ENCODE data around the gene PEX16.

PEX16 gene

DNA sequence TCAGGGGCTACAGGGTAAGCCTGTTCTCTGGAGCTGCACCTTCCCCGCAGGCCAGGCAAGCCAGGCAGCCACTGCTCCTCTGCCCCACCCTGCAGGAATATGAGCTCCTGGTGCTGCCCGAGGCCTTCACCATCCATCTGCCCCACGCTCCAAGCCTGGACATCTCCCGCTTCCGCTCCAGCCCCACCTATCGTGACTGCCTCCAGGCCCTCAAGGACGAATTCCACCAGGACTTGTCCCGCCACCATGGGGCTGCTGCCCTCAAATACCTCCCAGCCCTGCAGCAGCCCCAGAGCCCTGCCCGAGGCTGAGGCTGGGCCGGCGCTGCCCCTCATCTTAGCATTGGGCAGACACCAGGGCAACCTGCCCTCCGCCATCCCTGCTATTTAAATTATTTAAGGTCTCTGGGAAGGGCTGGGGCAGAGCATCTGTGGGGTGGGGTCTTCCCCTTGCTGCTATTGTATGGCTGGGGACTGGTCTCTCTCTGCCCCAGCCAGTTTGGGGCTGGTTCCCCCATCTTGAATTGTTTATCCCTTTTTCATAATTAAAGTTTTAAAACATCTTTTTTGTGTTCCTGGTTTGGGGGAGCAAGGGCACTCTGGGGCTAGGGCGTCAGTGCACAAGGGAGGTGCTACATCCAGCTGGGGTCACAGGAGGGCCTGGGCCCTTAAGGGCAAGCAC is 11.0 kb upstream of the PEX16 start:
- no peak for DNase-seq (ENCODE audit: low read depth, low spot score)
- Histone ChIP-seq H3K36me3 (ENCODE audit: insufficient read depth, low read length) (peaks cover 5% of the 10 kb centered on the region; the same call in 1 of the 2 replicates), H3K4me3 (no peak overlapping the region)

DNA sequence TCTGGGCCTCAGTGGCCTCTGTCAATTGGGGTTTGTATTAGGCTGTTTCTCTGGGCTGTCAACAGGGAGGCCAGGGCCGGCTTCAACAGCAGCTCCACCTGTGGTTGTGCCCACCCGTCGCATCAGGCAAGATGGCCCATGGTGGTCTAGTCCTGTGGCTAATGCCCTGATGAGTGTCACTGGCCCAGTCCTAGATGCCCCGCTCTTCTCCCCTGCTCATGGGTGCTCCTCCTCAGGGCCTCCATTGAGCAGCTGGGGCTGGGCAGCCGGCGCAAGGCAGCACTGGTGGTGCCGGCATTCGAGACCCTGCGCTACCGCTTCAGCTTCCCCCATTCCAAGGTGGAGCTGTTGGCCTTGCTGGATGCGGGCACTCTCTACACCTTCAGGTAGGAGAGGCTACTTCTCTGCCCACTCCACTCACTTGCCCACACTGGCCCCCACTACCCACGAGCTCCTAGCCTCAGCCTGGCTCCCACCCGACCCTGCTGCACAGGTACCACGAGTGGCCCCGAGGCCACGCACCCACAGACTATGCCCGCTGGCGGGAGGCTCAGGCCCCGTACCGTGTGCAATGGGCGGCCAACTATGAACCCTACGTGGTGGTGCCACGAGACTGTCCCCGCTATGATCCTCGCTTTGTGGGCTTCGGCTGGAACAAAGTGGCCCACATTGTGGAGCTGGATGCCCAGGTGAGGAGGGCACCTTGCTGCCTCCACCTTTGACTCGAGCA is 10.2 kb upstream of the PEX16 start:
- no peak overlapping the region for H3K9ac ChIP-seq (ENCODE audit: insufficient read length)
- H3K27ac ChIP-seq: no peak overlapping the region
- H3K36me3 ChIP-seq (ENCODE audit: insufficient read depth, low read length): peaks cover 2% of the 10 kb centered on the region; the same call in 1 of the 2 replicates

More for the DNA sequence above, 11.0 kb upstream of the PEX16 start:
- Histone ChIP-seq H3K9ac (ENCODE audit: insufficient read length) (no peak overlapping the region), H3K27ac (no peak overlapping the region), H3K9me3 (ENCODE audit: low read depth, low read length) (no peaks in the 10 kb centered on the region)
- no peak for TF ChIP-seq EZH2 (IDR thresholded peaks at IDR 0.05)
- no peak for TF ChIP-seq FOXP2 (optimal IDR thresholded peaks at IDR 0.05; ENCODE audit: control extremely low read depth, extremely low read length, insufficient read depth)
- no peak for TF ChIP-seq POLR2AphosphoS5 (IDR thresholded peaks at IDR 0.05; ENCODE audit: borderline replicate concordance, low read depth, low read length)

GRCh38 chr11:45927332-45927683 is 9.6 kb upstream of the PEX16 start:
- no peak overlapping the region for H3K9ac ChIP-seq (ENCODE audit: insufficient read length)
- DNase-seq (ENCODE audit: low read depth, low spot score): no peak
- no peak overlapping the region for H3K4me3 ChIP-seq
- no peak overlapping the region for H3K27ac ChIP-seq
- no peaks in the 10 kb centered on the region for H3K9me3 ChIP-seq (ENCODE audit: low read depth, low read length)
- H3K36me3 ChIP-seq (ENCODE audit: insufficient read depth, low read length): peaks cover 2% of the 10 kb centered on the region; the same call in 1 of the 2 replicates
- no peak for TF ChIP-seq FOXP2 (optimal IDR thresholded peaks at IDR 0.05; ENCODE audit: control extremely low read depth, extremely low read length, insufficient read depth)
- TF ChIP-seq EZH2 (IDR thresholded peaks at IDR 0.05): no peak
- TF ChIP-seq POLR2AphosphoS5 (IDR thresholded peaks at IDR 0.05; ENCODE audit: borderline replicate concordance, low read depth, low read length): no peak

More for the DNA sequence above, 10.2 kb upstream of the PEX16 start:
- Histone ChIP-seq H3K4me3 (no peak overlapping the region), H3K9me3 (ENCODE audit: low read depth, low read length) (no peaks in the 10 kb centered on the region)
- DNase-seq (ENCODE audit: low read depth, low spot score): no peak
- TF ChIP-seq EZH2 (IDR thresholded peaks at IDR 0.05) (no peak), POLR2AphosphoS5 (IDR thresholded peaks at IDR 0.05; ENCODE audit: borderline replicate concordance, low read depth, low read length) (no peak), FOXP2 (optimal IDR thresholded peaks at IDR 0.05; ENCODE audit: control extremely low read depth, extremely low read length, insufficient read depth) (no peak)

DNA sequence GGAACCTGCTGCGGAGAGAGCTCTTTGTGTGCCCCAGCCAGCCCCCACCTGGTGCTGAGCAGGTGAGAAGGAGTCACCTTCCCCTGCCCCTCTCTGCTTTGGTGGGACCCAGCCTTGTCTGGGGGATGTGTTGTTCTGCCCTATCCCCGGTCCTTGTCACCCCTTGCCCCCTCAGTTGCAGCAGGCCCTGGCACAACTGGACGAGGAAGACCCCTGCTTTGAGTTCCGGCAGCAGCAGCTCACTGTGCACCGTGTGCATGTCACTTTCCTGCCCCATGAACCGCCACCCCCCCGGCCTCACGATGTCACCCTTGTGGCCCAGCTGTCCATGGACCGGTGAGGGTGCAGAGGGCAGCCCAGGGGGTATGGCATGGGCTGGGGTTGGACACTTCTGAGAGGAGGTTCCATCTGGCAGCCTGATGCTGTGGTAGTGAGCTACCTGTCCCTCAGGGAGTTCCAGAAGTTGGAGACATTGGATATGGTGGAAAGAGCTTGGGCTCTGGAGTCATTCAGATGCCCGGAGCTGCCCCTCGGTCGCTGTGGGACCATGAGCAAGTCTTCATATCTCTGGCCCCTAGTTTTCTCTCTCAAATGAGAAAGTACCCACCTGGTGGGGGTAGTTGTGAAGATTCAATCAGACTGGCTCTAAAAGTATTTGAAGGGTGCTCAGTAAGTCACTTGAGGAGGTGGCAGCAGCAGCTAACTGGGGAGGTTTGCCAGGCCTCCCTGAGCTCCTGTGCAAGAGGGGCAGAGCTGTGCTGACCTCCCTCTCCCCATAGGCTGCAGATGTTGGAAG is 9.1 kb upstream of the PEX16 start:
- no peak overlapping the region for H3K27ac ChIP-seq
- no peak overlapping the region for H3K9ac ChIP-seq (ENCODE audit: insufficient read length)
- no peak for DNase-seq (ENCODE audit: low read depth, low spot score)
- no peak overlapping the region for H3K4me3 ChIP-seq
- H3K9me3 ChIP-seq (ENCODE audit: low read depth, low read length): no peaks in the 10 kb centered on the region
- H3K36me3 ChIP-seq (ENCODE audit: insufficient read depth, low read length): no peaks in the 10 kb centered on the region; the same call in 1 of the 2 replicates
- TF ChIP-seq POLR2AphosphoS5 (IDR thresholded peaks at IDR 0.05; ENCODE audit: borderline replicate concordance, low read depth, low read length) (no peak), FOXP2 (optimal IDR thresholded peaks at IDR 0.05; ENCODE audit: control extremely low read depth, extremely low read length, insufficient read depth) (no peak), EZH2 (IDR thresholded peaks at IDR 0.05) (no peak)

DNA sequence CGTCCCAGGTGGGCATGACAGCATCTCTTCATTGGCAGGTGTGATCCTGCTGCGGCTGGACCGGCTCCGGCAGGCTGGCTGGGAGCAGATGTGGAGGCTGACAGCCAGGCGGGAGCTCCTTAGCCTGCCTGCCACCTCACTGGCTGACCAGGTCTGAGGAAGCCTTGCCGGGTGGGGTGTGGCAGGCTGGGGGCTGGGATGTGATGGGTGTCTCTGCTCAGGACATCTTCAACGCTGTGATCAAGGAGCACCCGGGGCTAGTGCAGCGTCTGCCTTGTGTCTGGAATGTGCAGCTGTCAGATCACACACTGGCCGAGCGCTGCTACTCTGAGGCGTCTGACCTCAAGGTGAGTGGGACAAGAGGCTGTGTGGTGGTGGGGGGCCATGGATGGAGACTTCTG is 8.3 kb upstream of the PEX16 start:
- Histone ChIP-seq H3K9me3 (ENCODE audit: low read depth, low read length) (no peaks in the 10 kb centered on the region), H3K9ac (ENCODE audit: insufficient read length) (no peak overlapping the region), H3K36me3 (ENCODE audit: insufficient read depth, low read length) (no peaks in the 10 kb centered on the region), H3K27ac (no peak overlapping the region), H3K4me3 (no peak overlapping the region)
- no peak for DNase-seq (ENCODE audit: low read depth, low spot score)
- TF ChIP-seq POLR2AphosphoS5 (IDR thresholded peaks at IDR 0.05; ENCODE audit: borderline replicate concordance, low read depth, low read length): no peak
- TF ChIP-seq EZH2 (IDR thresholded peaks at IDR 0.05): no peak
- no peak for TF ChIP-seq FOXP2 (optimal IDR thresholded peaks at IDR 0.05; ENCODE audit: control extremely low read depth, extremely low read length, insufficient read depth)

- no peak for TF ChIP-seq POLR2AphosphoS5 (IDR thresholded peaks at IDR 0.05; ENCODE audit: borderline replicate concordance, low read depth, low read length)
- no peak for TF ChIP-seq FOXP2 (optimal IDR thresholded peaks at IDR 0.05; ENCODE audit: control extremely low read depth, extremely low read length, insufficient read depth)
- no peak for TF ChIP-seq EZH2 (IDR thresholded peaks at IDR 0.05)
- Histone ChIP-seq H3K27ac (no peak overlapping the region), H3K36me3 (ENCODE audit: insufficient read depth, low read length) (no peaks in the 10 kb centered on the region), H3K9me3 (ENCODE audit: low read depth, low read length) (no peaks in the 10 kb centered on the region), H3K9ac (ENCODE audit: insufficient read length) (no peak overlapping the region), H3K4me3 (no peak overlapping the region)
- DNase-seq (ENCODE audit: low read depth, low spot score): no peak
These were observed 7.9 kb upstream of the PEX16 start for GRCh38 chr11:45925550-45925949.

DNA sequence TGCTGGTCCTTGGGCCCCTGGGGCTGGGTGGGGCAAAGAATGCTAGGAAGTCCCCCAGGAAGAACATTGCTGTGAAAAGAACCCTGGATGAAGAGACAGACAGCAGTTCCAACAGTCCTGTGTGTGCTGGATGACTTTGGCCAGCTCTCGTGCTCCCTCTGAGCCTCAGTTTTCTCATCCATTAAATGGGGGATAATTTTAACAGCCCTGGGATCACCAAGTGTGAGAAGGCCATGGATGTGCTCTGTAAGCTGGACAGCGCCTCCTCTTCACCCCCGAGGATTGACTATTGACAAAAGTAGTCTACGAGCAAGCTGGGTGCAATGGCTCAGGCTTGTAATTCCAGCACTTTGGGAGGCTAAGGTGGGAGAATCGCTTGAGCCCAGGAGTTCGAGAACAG is 7.2 kb upstream of the PEX16 start:
- H3K27ac ChIP-seq: no peak overlapping the region
- no peaks in the 10 kb centered on the region for H3K36me3 ChIP-seq (ENCODE audit: insufficient read depth, low read length)
- no peak overlapping the region for H3K9ac ChIP-seq (ENCODE audit: insufficient read length)
- no peak overlapping the region for H3K4me3 ChIP-seq
- H3K9me3 ChIP-seq (ENCODE audit: low read depth, low read length): no peaks in the 10 kb centered on the region
- no peak for TF ChIP-seq FOXP2 (optimal IDR thresholded peaks at IDR 0.05; ENCODE audit: control extremely low read depth, extremely low read length, insufficient read depth)
- no peak for TF ChIP-seq POLR2AphosphoS5 (IDR thresholded peaks at IDR 0.05; ENCODE audit: borderline replicate concordance, low read depth, low read length)
- DNase-seq (ENCODE audit: low read depth, low spot score): no peak

Measured in SK-N-MC (cell line).